ENCODE results near the gene MYH7B.

Gene MYH7B

DNA sequence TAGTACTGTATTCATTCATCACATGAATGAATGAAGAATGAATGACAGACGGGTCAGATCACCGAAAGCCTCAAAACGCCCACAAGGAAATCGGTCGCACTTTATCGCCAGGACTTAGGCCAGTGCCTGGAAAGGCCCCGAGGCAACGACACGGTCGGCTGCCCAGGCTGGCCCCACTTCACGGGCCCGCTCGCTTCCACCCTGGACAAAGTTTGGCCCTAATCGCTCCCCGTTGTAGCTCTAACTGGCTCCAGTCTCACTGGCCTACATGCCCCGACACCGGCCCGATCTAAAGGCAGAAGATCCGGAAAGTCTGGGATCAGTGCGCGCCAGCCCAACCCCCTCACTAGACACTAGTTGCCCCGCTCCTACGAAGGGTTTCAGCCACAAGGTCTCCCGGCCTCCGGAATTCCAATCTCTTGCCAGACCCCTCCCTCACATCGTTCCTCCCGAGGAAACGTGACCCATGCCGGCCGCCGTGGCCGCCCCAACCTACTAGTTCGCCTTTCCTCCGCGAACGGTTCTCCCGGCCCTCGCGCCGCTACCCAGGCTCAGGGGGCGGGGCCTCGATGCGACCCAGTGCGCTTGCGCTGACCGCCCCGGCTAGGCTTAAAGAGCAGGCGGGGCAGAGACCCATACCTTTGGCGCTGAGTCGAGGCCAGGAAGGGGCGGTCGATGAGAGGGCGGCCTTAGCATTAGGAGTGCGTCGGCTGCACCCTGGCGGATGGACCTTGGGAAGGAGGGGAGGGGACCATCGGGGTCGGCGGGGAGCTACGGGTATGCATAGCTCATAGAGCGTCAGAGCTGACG lies at the start of gene MYH7B, which contains the start of gene GSS:
Gene MYH7B (plus strand): TSS at position 638 of the 810 bp plus-strand sequence. CDS start 22,138 bp downstream, outside the sequence.
Gene GSS (minus strand): TSS at position 576 of the 810 bp plus-strand sequence. CDS start 3,954 bp downstream, outside the sequence.
- peak; percentile 96 for DNase-seq

DNA sequence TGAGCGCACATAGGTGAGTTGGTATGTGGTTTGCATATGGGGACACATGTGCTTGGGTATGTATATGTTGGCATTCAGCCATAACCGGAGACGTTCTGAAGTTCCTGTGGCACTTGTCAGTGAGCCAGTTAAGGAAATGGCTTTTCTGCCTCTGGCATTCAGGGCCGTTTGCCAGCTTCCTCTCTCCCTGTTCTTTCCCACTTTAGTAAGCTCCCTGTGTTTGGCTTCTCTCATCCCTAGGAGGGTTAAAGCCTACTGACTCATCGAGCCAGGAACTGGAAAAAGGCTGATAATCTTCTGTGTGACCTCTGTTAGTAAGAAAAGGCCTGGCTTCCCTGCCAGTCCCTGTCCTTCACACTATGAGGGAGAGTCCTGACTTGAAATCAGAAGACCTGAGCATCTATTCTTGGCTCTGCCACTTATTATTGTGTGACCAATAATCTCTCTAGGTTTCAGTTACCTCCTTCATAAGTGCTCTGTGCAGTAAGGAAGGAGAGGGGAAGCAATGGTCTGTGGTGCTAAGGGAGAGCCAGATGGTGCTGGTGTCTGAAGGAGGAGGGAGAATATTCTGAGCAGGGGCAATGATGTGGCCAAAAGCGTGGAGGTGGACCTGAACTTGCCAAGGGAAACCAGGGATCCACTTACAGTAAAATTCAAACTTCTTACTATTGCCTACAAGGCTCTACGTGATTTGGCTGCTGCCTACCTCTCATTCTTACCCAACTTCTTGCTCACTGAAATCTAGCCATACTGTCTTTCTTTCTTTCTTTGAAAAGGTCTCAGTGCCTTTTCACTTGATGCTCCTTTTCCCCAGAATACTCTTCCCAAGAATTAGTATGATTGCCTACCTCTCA lies 47.8 kb upstream of the MYH7B start:
- DNase-seq, result peak; percentile 94

DNA sequence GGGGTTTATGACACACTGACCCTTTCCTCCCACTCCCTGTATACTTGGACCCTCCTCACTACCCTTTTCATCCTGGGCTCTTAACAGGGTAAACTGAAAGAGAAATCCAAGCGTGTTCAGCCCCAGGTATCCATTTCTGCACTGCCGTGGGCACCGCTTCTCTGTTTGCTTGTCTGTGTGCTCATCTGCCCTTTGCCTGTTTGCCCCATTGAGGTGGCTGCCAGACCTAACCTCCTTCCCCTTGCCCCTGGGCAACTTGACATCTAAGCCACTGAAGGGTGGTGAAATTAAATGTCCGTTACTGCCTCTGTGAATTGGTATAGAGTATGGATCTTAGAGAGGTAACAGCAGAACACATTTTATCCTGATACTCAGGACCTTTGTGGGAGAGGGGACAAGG lies 40.5 kb upstream of the MYH7B start:
- no peak for DNase-seq

DNA sequence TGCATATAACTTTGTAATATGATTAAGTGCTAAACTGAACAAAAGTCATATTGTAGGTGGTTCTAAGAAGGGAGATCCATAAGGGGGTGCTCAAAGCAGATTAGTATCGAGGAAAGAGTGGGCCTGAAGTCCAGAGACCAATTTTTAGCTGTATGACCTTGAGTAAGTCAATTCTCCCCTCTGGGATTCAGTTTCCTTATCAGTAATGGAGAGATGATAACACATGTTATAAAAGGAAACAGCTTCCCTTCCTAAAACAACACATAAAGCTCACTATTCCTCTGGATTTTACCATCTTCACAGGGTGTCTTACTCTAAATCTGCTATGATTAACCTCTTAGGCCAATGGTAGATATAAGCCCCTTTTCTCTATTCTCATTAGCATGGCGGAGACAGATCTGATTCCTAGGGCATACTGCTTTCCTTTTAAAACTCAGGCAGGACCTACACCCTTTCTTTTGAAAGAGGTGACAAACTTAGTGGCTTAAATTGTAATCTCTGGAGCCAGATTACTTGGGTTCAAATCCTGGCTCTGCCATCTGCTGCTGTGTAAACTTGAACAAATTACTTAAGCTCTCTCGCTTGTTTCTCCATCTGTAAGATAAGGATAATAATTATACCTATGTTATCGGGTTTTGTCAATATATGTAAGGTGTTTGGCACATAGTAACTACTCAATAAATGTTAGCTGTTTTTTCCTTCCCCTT lies 39.8 kb upstream of the MYH7B start:
- no peak for DNase-seq

DNA sequence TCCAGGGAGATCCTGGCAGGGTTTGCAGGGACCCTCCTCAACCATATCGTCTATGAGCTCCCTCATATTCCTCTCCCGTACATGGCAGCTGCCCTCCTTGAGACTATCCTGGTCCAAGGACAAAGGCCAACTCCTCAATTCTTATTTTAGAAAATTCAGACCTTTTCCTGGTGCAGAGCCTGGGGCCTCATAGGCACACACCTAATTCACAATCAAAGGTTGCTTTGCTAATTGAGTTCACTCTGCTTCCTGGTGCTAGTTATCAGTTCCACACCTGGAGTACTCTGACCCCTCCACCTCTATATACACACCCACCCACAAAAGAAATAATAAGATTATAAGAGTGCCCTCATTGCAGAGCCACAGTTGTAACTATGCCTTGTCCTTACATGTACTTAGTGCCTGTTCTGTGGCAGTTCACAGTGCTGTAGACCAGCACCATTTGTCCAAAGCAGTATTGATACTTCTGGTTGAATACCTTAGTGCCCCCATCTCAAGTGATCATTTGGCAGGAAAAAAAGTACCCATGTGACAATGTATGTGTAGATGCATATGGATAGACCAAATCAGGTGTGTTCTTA lies 38.8 kb upstream of the MYH7B start:
- no peak for DNase-seq

DNA sequence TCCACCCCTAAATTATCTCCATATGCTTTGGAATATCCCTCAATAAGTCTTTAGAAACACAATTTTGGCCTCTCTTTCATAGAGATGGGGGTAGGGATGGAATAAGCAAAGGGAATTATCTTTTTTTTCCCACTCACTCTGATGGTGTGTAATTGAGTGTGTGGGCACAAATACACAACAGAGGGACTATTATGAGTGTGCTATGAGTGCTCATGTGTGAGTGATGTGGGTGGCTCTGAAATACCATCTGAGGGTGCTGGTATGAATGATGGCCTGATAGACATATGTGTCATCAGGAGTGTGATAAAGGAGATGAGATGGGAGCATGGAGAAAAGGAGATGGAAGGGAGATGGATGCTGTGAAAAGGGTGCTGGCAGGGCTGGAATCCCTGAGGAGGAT lies 35.6 kb upstream of the MYH7B start:
- DNase-seq, result no peak

DNA sequence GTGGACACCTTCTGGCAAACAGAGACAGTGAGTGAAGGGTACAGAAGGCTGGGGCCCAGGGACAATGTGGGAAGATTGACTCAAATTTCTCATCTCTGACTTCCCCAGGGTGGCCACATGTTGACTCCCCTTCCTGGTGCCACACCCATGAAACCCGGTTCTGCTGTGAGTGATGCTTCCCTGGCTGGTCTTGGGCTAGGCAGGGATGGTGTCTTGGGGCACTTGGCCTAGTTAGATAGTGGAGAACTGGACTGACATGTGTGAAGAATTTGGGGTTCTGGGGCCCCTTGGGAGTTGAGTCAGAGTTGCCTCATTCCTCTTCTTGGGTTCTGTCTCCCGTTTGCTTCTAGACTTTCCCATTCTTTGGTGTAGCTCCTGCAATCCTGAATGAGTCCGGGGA lies 34.2 kb upstream of the MYH7B start:
- no peak for DNase-seq

DNA sequence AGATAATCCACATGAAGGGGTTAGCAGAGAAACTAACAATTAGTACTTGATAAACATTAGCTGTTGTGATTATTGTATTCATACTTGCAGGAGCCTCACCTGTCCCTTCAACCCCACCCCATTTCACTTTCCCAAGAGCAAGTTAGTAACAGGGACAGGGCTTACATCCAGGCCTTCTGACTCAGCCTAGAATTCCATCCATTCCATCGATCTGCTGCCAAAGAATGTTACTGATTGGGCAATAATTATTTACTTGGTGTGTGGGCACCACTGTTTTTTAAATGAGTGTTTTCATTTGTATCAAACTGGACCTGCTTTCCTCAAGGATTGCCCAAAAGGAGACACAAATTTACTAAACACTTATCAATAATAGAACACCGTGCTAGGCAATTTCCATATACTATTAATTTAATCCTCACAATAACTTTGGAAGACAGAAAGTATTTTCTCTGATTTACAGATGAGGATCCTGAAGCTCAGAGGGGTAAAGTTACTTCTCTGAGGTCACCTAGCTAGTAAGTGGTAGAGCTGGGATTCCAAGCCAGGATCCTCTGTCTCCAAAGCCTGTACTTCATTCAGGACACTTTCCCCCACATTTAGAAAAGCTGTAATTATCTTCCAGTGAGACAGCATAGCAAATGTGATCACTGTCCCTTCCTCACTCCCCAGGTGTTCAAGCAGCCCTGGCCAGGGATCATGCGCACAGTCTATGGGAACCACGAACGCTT lies 32.9 kb upstream of the MYH7B start:
- DNase-seq, result peak; percentile 80

DNA sequence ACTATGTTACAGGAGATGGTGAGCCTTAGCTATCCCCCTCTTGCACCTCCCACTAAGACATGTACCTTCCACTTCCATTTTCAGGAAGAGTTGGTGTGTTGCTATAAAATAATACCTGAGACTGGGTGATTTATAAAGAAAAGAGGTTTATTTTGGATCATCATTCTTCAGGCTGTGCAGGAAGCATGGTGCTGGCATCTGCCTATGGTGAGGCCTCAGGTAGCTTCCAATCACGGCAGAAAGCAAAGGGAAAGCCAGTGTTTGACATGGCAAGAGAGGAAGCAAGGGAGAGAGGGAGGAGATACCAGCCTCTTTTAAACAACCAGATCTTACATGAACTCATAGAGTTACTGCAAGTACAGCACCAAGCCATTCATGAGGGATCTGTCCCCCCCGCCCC lies 32.3 kb upstream of the MYH7B start:
- no peak for DNase-seq

DNA sequence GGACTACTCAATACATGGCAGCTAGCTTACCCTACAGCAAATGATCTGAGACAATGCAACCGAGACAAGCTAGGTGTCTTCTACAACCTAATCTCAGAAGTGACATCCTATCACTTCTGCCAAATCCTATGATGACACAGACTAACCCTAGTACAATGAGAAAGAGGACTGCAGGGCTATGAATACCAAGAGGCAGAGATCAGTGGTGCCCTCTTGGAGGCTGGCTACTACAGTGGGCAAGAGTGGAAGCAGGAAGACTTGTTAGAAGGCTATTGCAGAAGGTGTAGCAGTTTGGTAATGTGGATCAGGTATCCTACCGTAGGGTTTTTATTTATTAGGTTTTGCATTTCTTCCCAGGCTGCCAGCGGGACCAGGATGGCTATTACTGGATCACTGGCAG lies 30.3 kb upstream of the MYH7B start:
- no peak for DNase-seq

DNA sequence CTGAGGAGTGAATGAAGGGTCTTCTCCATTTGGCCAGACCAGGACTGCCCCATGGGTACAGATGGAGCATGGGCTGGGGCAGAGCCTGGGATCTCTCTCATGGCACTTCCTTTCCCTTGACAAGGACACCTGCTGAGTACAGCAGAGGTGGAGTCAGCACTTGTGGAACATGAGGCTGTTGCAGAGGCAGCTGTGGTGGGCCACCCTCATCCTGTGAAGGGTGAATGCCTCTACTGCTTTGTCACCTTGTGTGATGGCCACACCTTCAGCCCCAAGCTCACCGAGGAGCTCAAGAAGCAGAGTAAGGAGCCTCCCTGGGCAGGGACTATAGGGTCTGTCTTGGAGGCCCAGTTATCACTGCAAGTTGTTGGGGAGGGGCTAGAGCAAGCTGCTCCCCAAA lies 29.7 kb upstream of the MYH7B start:
- DNase-seq, result no peak

DNA sequence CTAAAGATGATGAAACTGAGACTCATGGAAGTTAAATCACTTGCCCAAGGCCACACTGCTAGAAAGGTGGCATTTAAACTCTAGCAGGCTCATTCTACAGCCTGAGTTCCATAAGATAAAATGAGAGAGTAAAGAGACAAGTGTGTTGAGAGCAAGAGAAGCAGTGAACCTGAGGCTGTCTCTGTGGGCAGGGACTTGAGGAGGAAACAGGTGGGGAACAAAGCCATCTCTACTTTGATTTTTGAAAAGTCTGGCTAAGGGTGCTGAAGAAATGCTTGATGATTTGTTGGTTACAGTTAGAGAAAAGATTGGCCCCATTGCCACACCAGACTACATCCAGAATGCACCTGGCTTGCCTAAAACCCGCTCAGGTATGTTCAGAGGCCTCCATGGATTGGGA lies 29.1 kb upstream of the MYH7B start:
- no peak for DNase-seq

DNA sequence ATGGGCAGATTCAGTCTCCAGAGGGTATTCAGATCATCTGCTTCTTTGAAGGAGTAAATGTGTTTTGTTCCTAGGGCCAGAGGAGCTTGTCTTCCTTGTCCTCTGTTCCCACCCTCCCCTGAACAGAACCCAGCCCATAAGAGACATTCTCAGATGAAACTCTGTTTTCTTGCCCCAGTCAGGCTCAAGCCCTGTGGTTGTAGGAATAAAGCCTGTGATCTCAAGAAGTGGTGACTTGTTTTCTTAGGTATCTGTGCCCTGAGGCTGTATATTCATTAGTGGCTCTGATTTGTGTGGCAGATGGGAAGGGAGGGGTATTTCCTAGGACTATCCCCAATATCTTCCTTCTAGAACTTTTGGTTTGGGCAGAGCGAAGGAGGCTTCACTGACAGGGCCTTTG lies 27.9 kb upstream of the MYH7B start:
- DNase-seq, result no peak

DNA sequence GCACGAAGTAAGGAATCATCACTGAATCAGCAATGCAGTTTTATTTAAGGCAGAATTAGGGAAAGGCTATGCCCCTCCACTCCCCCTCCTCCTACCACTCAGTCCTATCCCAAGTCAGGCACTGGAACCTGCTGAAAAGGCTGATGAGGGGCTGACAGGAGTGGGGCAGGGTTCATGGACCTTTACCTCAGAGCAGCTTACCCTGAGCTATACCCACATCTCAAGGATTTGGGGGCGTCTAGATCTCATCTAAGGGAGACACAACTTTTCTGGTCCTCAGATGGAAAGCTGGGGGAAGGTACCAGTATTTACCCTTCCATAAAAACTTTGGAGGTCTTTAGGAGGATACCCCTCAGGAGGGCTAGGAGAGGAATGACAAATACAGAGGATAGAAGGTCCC lies 27.3 kb upstream of the MYH7B start:
- no peak for DNase-seq

DNA sequence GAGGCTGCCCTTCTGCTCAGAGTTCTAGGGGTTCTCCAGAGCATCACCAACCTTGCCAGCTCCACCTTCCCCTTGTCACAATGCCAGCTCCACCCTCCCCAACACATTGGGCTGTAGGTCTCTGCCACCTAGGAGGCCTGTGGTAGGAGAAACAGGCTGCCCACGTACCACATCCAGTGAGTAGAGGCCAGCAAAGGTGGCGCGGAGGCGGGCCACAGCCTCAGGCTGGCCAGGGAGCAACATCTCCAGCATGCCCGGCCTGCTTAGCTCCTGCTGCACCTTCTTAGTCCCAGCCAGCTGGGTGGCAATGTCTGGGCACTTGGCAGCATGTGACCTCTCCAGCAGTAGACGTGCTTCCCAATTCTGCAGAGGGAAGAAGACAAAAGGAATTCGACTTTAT lies 23.9 kb upstream of the MYH7B start:
- no peak for DNase-seq

DNA sequence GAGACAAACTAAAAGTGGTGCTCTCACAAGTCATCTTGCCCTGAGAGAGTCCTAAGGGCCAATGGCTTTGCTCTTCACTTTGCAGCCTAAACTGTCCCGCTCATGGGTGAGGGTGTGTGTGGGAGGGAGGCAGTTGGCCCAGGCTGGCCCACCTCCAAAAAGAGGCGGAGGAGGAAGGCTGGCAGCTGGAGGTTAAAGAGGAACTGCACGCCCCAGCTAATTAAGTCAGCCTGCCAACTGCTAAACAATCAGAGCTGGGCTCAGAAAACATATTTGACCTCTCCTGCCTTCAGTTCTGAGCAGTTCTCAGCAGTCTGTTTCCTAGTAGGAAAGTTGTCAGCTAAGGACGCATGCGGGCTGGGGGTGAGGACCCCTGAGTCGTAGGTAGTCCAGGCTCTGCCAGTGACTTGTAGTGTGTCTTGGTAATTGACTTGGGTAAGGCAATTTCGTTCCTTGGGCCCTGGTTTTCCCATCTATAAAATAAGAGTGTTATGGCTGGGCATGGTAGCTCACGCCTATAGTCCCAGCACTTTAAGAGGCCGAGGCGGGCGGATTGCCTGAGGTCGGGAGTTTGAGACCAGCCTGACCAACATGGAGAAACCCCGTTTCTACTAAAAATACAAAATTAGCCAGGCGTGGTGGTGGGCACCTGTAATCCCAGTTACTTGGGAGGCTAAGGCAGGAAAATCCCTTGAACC lies 17.1 kb upstream of the MYH7B start:
- DNase-seq, result no peak

DNA sequence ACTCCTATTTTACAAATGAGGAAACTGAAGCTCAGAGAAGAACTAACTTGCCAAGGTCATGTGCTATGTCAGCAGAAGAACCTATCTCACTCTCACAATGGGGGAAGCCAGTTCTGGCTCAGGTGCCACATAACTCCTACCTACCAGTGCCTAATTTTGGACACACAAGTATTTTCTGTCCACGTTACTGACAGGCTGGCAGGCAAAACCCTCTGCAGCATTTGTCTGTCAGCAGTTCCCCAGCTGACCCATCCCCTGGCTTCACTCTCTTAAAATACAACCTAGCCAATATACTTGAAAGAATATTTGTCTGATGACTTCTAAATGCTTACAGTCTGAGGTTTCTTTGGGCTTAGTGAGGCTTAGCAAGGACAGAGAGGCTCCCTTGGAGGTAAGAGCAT lies 15.6 kb upstream of the MYH7B start:
- DNase-seq, result no peak

DNA sequence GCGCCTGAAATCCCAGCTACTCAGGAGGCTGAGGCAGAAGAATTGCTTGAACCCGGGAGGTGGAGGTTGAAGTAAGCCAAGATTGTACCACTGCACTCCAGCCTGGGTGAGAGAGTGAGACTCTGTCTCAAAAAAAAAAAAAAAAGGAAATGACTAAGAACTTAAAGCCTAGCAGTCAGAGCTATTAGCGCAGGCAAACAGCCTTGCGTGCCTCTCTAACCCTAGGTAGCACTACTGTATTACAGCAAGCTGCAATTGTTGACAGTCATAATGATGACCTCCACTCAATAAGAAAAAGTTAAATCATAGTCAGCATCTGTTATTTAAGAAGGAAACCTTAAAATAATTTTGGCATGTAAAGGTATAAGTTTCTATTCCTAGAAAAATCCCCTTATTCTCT lies 14.4 kb upstream of the MYH7B start:
- DNase-seq, result no peak

DNA sequence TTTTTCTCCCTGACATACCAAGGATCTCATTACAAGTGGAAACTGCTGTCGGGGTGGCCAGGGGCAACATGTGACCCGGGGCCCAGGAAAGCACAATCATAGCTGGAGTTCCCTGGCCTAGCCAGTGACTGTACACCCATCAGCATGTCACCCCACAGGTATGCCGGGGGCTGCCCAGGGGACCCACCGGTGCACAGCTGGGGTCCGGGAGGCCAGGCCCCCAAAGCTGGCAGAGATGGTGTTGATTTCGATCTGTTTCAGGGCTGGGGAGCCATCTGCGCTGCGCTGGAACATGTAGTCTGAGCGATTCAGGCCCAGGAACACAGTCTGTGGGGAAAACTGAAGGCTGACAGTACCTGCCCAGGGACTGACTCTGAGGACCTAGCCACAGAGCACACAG lies 13.4 kb upstream of the MYH7B start:
- DNase-seq, result no peak

DNA sequence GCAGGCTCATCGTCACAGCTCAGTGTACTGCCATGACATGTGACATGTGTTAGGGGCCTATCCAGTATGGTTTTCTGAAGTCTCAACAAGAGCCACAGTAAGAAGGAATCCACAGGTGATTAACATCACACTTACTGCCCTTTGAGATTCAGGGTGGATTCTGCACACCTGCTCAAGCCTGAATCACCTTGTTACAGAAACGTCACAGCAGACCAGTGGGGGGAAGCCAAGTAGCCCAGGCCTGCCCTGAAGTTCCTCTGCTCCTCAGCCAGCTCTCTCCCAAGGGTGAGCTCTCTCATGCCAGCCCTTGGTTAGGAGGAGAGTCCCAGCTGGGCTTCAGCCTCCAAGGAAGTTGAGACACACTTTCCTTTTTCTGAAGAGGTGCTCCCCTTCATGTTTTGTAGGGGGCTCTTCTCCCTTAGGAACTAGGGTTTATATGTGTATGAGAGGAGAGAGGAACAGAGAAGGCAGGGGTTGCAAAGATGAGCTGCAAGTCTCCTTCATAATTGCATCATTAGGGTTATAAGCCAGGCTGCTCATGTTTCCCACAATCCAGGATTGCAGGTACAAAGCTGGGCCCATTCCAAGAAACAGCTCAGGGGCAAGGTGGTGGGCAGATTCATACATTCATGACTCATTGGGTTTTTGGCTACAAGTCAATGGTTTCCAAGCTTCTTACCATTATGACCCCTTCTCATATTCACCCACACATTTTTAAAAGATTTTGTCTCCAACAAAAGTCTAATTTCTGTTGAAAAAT lies 11.7 kb upstream of the MYH7B start:
- peak; percentile 65 for DNase-seq
